Endothelial cell of umbilical vein (primary cell): Measurements from ENCODE around the gene PLXNA4.

Experiments
- CTCF ChIP-seq, 2 donors: IDR thresholded peaks; 1 replicate in 1 of 2; 2 replicates in 1 of 2; pipeline ENCODE4 v1.5.1; 2011; ENCODE audit warnings: low read length in 2 of 2, mild to moderate bottlenecking in 2 of 2, moderate library complexity in 2 of 2, control low read depth in 1 of 2, inconsistent platforms in 1 of 2, low read depth in 1 of 2; ENCODE audit not compliant: insufficient read depth in 1 of 2; ENCODE audit errors: extremely low read depth in 1 of 2
- EZH2 ChIP-seq: IDR thresholded peaks from 2 replicates; pipeline ENCODE4 v1.6.1; 2012; ENCODE audit warnings: borderline replicate concordance, low read depth, mild to moderate bottlenecking, moderate library complexity, low read length, inconsistent platforms; ENCODE audit not compliant: severe bottlenecking
- JUN ChIP-seq: IDR thresholded peaks from 2 replicates; pipeline ENCODE4 v1.6.1; 2011; ENCODE audit warnings: borderline replicate concordance, low read depth; ENCODE audit not compliant: insufficient read length, insufficient read depth
- MAX ChIP-seq: IDR thresholded peaks from 2 replicates; pipeline ENCODE4 v1.6.1; 2011; ENCODE audit not compliant: insufficient read depth, insufficient read length
- MYC ChIP-seq: IDR thresholded peaks from one replicate; pipeline ENCODE4 v1.6.1; 2011; ENCODE audit warnings: mild to moderate bottlenecking, low read depth, low read length
- POLR2A ChIP-seq: IDR thresholded peaks from 2 replicates; pipeline ENCODE4 v1.6.1; 2012; ENCODE audit warnings: low read depth, mild to moderate bottlenecking, control low read depth, low read length
- POLR2AphosphoS5 ChIP-seq: IDR thresholded peaks from 2 replicates; pipeline ENCODE4 v1.6.1; 2012; ENCODE audit warnings: low read depth, mild to moderate bottlenecking, control low read depth, low read length, moderate library complexity; ENCODE audit not compliant: insufficient read depth

GRCh38 chr7:132514430-132514829 lies 61.8 kb downstream of the PLXNA4 start:
- TF ChIP-seq POLR2A (no peak), CTCF (IDR thresholded peaks at IDR 0.05; ENCODE audit: extremely low read depth in 1 of 2, insufficient read depth in 1 of 2, low read depth in 1 of 2, low read length in 2 of 2) (no peak), EZH2 (no peak), MAX (no peak), POLR2AphosphoS5 (no peak), JUN (no peak), MYC (no peak)
